ENCODE results near the gene CST4.

The CST4 gene

GRCh38 chr20:23652371-23652770, 36.5 kb downstream of the CST4 start:
- Histone ChIP-seq H3K4me1 (ENCODE audit: insufficient read depth, low read length) (peaks cover 3% of the 10 kb centered on the region; the same call in 1 of the 2 replicates), H3K36me3 (ENCODE audit: insufficient read depth, low read length) (no peaks in the 10 kb centered on the region), H3K9me3 (ENCODE audit: insufficient read depth, low read depth, low read length) (no peaks in the 10 kb centered on the region), H3K27ac (ENCODE audit: low read depth, low read length) (no peak overlapping the region), H3K27me3 (ENCODE audit: insufficient read depth, low read length) (no peaks in the 10 kb centered on the region), H3K9ac (ENCODE audit: low read depth, low read length) (no peak overlapping the region), H3K4me3 (ENCODE audit: low read length) (no peak overlapping the region)

GRCh38 chr20:23651117-23651516, 37.7 kb downstream of the CST4 start:
- Histone ChIP-seq H3K9ac (ENCODE audit: low read depth, low read length) (no peak overlapping the region), H3K27me3 (ENCODE audit: insufficient read depth, low read length) (no peaks in the 10 kb centered on the region), H3K27ac (ENCODE audit: low read depth, low read length) (no peak overlapping the region), H3K4me1 (ENCODE audit: insufficient read depth, low read length) (peaks cover 3% of the 10 kb centered on the region; the same call in 1 of the 2 replicates), H3K4me3 (ENCODE audit: low read length) (no peak overlapping the region), H3K9me3 (ENCODE audit: insufficient read depth, low read depth, low read length) (no peaks in the 10 kb centered on the region), H3K36me3 (ENCODE audit: insufficient read depth, low read length) (no peaks in the 10 kb centered on the region)
- no CpG with 5 or more reads among the region's 2 CpGs for WGBS

GRCh38 chr20:23649830-23650417, 38.9 kb downstream of the CST4 start:
- 96% methylated on average over 1 of the region's 1 CpG for WGBS
- Histone ChIP-seq H3K4me1 (ENCODE audit: insufficient read depth, low read length) (no peaks in the 10 kb centered on the region), H3K27me3 (ENCODE audit: insufficient read depth, low read length) (no peaks in the 10 kb centered on the region), H3K9ac (ENCODE audit: low read depth, low read length) (no peak overlapping the region), H3K4me3 (ENCODE audit: low read length) (no peak overlapping the region), H3K27ac (ENCODE audit: low read depth, low read length) (no peak overlapping the region), H3K9me3 (ENCODE audit: insufficient read depth, low read depth, low read length) (no peaks in the 10 kb centered on the region), H3K36me3 (ENCODE audit: insufficient read depth, low read length) (no peaks in the 10 kb centered on the region)

GRCh38 chr20:23649242-23649641, 39.6 kb downstream of the CST4 start:
- H3K4me1 ChIP-seq (ENCODE audit: insufficient read depth, low read length): no peaks in the 10 kb centered on the region
- H3K27ac ChIP-seq (ENCODE audit: low read depth, low read length): no peak overlapping the region

GRCh38 chr20:23647346-23647745, 41.5 kb downstream of the CST4 start:
- Histone ChIP-seq H3K9me3 (ENCODE audit: insufficient read depth, low read depth, low read length) (no peaks in the 10 kb centered on the region), H3K4me1 (ENCODE audit: insufficient read depth, low read length) (no peaks in the 10 kb centered on the region), H3K9ac (ENCODE audit: low read depth, low read length) (no peak overlapping the region), H3K36me3 (ENCODE audit: insufficient read depth, low read length) (no peaks in the 10 kb centered on the region), H3K4me3 (ENCODE audit: low read length) (no peak overlapping the region), H3K27me3 (ENCODE audit: insufficient read depth, low read length) (no peaks in the 10 kb centered on the region), H3K27ac (ENCODE audit: low read depth, low read length) (no peak overlapping the region)
- WGBS: 100% methylated on average over 2 of the region's 2 CpGs

More at GRCh38 chr20:23649242-23649641, 39.6 kb downstream of the CST4 start:
- Histone ChIP-seq H3K9me3 (ENCODE audit: insufficient read depth, low read depth, low read length) (no peaks in the 10 kb centered on the region), H3K27me3 (ENCODE audit: insufficient read depth, low read length) (no peaks in the 10 kb centered on the region), H3K36me3 (ENCODE audit: insufficient read depth, low read length) (no peaks in the 10 kb centered on the region), H3K4me3 (ENCODE audit: low read length) (no peak overlapping the region), H3K9ac (ENCODE audit: low read depth, low read length) (no peak overlapping the region)
- WGBS: 96% methylated on average over 2 of the region's 2 CpGs

GRCh38 chr20:23646106-23646873, 42.5 kb downstream of the CST4 start:
- H3K4me3 ChIP-seq (ENCODE audit: low read length): no peak overlapping the region
- H3K27me3 ChIP-seq (ENCODE audit: insufficient read depth, low read length): no peaks in the 10 kb centered on the region
- no peak overlapping the region for H3K9ac ChIP-seq (ENCODE audit: low read depth, low read length)
- no peaks in the 10 kb centered on the region for H3K36me3 ChIP-seq (ENCODE audit: insufficient read depth, low read length)
- no peak overlapping the region for H3K27ac ChIP-seq (ENCODE audit: low read depth, low read length)
- H3K9me3 ChIP-seq (ENCODE audit: insufficient read depth, low read depth, low read length): no peaks in the 10 kb centered on the region
- WGBS: 93% methylated on average over 4 of the region's 4 CpGs
- no peaks in the 10 kb centered on the region for H3K4me1 ChIP-seq (ENCODE audit: insufficient read depth, low read length)

GRCh38 chr20:23645575-23645974, 43.3 kb downstream of the CST4 start:
- Histone ChIP-seq H3K27ac (ENCODE audit: low read depth, low read length) (no peak overlapping the region), H3K9me3 (ENCODE audit: insufficient read depth, low read depth, low read length) (no peaks in the 10 kb centered on the region), H3K4me1 (ENCODE audit: insufficient read depth, low read length) (0 out of 2 replicates have a peak, but pooled peaks cover 2% of the 10 kb centered on the region), H3K9ac (ENCODE audit: low read depth, low read length) (no peak overlapping the region), H3K36me3 (ENCODE audit: insufficient read depth, low read length) (no peaks in the 10 kb centered on the region), H3K4me3 (ENCODE audit: low read length) (no peak overlapping the region), H3K27me3 (ENCODE audit: insufficient read depth, low read length) (no peaks in the 10 kb centered on the region)
- 95% methylated on average over 1 of the region's 1 CpG for WGBS

GRCh38 chr20:23644164-23644563, 44.7 kb downstream of the CST4 start:
- 0 out of 2 replicates have a peak, but pooled peaks cover 3% of the 10 kb centered on the region for H3K4me1 ChIP-seq (ENCODE audit: insufficient read depth, low read length)
- H3K27ac ChIP-seq (ENCODE audit: low read depth, low read length): no peak overlapping the region
- WGBS: 96% methylated on average over 7 of the region's 7 CpGs
- H3K4me3 ChIP-seq (ENCODE audit: low read length): no peak overlapping the region
- H3K27me3 ChIP-seq (ENCODE audit: insufficient read depth, low read length): no peaks in the 10 kb centered on the region
- no peaks in the 10 kb centered on the region for H3K9me3 ChIP-seq (ENCODE audit: insufficient read depth, low read depth, low read length)
- H3K9ac ChIP-seq (ENCODE audit: low read depth, low read length): no peak overlapping the region
- no peaks in the 10 kb centered on the region for H3K36me3 ChIP-seq (ENCODE audit: insufficient read depth, low read length)

- Histone ChIP-seq H3K4me1 (ENCODE audit: insufficient read depth, low read length) (0 out of 2 replicates have a peak, but pooled peaks cover 3% of the 10 kb centered on the region), H3K36me3 (ENCODE audit: insufficient read depth, low read length) (no peaks in the 10 kb centered on the region), H3K27me3 (ENCODE audit: insufficient read depth, low read length) (no peaks in the 10 kb centered on the region), H3K9ac (ENCODE audit: low read depth, low read length) (no peak overlapping the region), H3K9me3 (ENCODE audit: insufficient read depth, low read depth, low read length) (no peaks in the 10 kb centered on the region), H3K27ac (ENCODE audit: low read depth, low read length) (no peak overlapping the region), H3K4me3 (ENCODE audit: low read length) (no peak overlapping the region)
- WGBS: 85% methylated on average over 4 of the region's 6 CpGs
Measured at GRCh38 chr20:23643659-23644058, 45.2 kb downstream of the CST4 start.

- Histone ChIP-seq H3K27ac (ENCODE audit: low read depth, low read length) (no peak overlapping the region), H3K27me3 (ENCODE audit: insufficient read depth, low read length) (peaks cover 1% of the 10 kb centered on the region), H3K36me3 (ENCODE audit: insufficient read depth, low read length) (no peaks in the 10 kb centered on the region), H3K9me3 (ENCODE audit: insufficient read depth, low read depth, low read length) (no peaks in the 10 kb centered on the region), H3K9ac (ENCODE audit: low read depth, low read length) (no peak overlapping the region), H3K4me1 (ENCODE audit: insufficient read depth, low read length) (0 out of 2 replicates have a peak, but pooled peaks cover 3% of the 10 kb centered on the region), H3K4me3 (ENCODE audit: low read length) (no peak overlapping the region)
- 73% methylated on average over 12 of the region's 12 CpGs for WGBS
Measured at GRCh38 chr20:23641936-23642751, 46.7 kb downstream of the CST4 start.

Measured in HUES64 (cell line).